Measurements from ENCODE around the gene TBC1D24. TPM values are rescaled to one million over a fixed set of nuclear protein-coding genes. Genes with fewer than 3 reads are reported as not detected.
A peak's percentile ranks its signal among the peaks of the same experiment; 100 is the strongest.

The TBC1D24 gene
- total RNA-seq, 1 donor from 2014 or later, result 7.8 TPM

- H3K27me3 ChIP-seq (ENCODE audit: control insufficient read depth in 3 of 3, insufficient read depth in 3 of 3, low read length in 3 of 3), result no peaks in the 10 kb centered on the region
- H3K9ac ChIP-seq (ENCODE audit: low read depth in 1 of 3, low read length in 3 of 3), result peak overlapping the region; percentile 45 to 62 (median 51)
- H3K9me3 ChIP-seq (ENCODE audit: control insufficient read depth in 3 of 3, low read length in 3 of 3), result no peaks in the 10 kb centered on the region
- H3K27ac ChIP-seq (ENCODE audit: low read depth, low read length), result no peak overlapping the region
- peaks cover 40 to 53% (median 52%) of the 10 kb centered on the region in 3 donors for H3K4me1 ChIP-seq (ENCODE audit: control insufficient read depth in 3 of 3, insufficient read depth in 3 of 3, low read length in 3 of 3)
- H3K4me3 ChIP-seq (ENCODE audit: low read length in 3 of 3), result peak overlapping the region in 1 of 3 donors; percentile 3
- H3K36me3 ChIP-seq (ENCODE audit: control insufficient read depth in 3 of 3, insufficient read depth in 3 of 3, low read length in 3 of 3), result no peaks in the 10 kb centered on the region
Observed at GRCh38 chr16:2486645-2487516, 12.0 kb downstream of the TBC1D24 start.

DNA sequence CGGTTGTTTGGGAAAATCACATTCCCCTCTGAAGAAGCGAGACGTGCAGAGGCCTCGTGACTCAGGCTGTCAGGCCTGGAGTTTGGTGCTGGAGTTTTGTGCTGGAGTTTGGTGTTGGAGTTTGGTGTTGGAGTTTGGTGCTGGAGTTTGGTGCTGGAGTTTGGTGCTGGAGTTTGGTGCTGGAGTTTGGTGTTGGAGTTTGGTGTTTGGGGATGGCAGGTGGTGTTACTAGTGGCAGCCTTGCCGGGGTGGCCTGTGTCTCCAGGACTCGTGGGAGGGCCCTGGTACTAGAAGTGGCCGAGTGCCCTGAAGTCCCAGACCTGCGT is 12.6 kb downstream of the TBC1D24 start:
- H3K9ac ChIP-seq (ENCODE audit: low read depth in 1 of 3, low read length in 3 of 3), result peak overlapping the region in 2 of 3 donors; percentile 45 to 62
- peaks cover 34 to 47% (median 46%) of the 10 kb centered on the region in 3 donors for H3K4me1 ChIP-seq (ENCODE audit: control insufficient read depth in 3 of 3, insufficient read depth in 3 of 3, low read length in 3 of 3)
- H3K4me3 ChIP-seq (ENCODE audit: low read length in 3 of 3), result no peak overlapping the region
- no peak overlapping the region for H3K27ac ChIP-seq (ENCODE audit: low read depth, low read length)
- no peaks in the 10 kb centered on the region for H3K36me3 ChIP-seq (ENCODE audit: control insufficient read depth in 3 of 3, insufficient read depth in 3 of 3, low read length in 3 of 3)
- no peaks in the 10 kb centered on the region for H3K9me3 ChIP-seq (ENCODE audit: control insufficient read depth in 3 of 3, low read length in 3 of 3)
- H3K27me3 ChIP-seq (ENCODE audit: control insufficient read depth in 3 of 3, insufficient read depth in 3 of 3, low read length in 3 of 3), result no peaks in the 10 kb centered on the region

DNA sequence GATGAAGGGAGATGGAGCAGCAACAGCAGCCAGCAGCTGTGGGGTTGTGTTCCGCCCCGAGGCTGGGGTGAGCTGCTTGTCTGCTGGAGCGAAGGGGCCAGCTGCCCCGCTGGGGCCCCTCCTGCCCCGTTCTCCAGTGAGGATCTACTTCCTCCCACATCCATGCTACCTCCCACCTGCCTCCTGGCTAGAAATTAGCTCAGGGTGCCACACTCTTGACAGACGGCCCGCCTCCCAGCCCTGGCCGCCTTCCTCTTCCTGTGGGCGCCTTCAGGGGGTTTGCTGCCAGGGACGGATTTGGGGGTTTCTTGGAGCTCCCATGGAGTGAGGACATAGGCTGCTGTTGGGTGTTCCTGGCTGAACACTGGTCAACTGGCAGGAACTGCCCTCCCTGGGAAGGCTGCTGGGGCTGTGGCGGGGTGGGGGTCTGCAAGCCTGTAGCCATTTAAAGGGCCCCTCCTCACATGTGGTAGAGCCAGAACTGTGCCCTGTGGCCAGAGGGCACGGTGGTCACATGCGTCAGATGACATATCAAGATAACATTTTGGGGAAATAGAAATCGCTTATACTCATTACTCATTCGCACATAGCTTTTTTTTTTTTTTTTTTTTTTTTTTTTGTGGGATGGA is 13.1 kb downstream of the TBC1D24 start:
- no peaks in the 10 kb centered on the region for H3K36me3 ChIP-seq (ENCODE audit: control insufficient read depth in 3 of 3, insufficient read depth in 3 of 3, low read length in 3 of 3)
- no peaks in the 10 kb centered on the region for H3K27me3 ChIP-seq (ENCODE audit: control insufficient read depth in 3 of 3, insufficient read depth in 3 of 3, low read length in 3 of 3)
- peaks cover 29 to 42% (median 41%) of the 10 kb centered on the region in 3 donors for H3K4me1 ChIP-seq (ENCODE audit: control insufficient read depth in 3 of 3, insufficient read depth in 3 of 3, low read length in 3 of 3)
- H3K27ac ChIP-seq (ENCODE audit: low read depth, low read length), result no peak overlapping the region
- H3K9me3 ChIP-seq (ENCODE audit: control insufficient read depth in 3 of 3, low read length in 3 of 3), result no peaks in the 10 kb centered on the region
- no peak overlapping the region for H3K4me3 ChIP-seq (ENCODE audit: low read length in 3 of 3)
- peak overlapping the region in 1 of 3 donors; percentile 62 for H3K9ac ChIP-seq (ENCODE audit: low read depth in 1 of 3, low read length in 3 of 3)

DNA sequence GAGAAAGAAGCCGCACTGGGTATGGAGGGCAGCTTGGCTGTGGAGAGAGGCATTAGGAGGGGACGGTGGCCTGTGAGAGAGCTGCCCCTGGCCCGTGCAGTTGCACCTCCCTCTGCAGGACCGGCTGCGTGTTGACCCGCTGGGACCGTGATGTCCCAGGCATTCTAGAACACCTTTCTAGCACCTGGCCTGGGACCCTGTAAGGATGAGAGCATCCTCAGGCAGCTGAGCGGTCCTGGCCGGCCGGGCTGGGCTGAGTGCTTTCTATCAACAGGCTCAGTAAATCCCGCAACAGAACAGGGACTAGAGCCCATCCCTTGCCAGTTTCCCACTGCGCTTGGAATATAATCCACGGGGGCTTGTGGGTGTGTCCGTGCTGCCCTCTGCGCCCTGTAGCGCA is 14.7 kb downstream of the TBC1D24 start:
- no peaks in the 10 kb centered on the region for H3K9me3 ChIP-seq (ENCODE audit: control insufficient read depth in 3 of 3, low read length in 3 of 3)
- H3K36me3 ChIP-seq (ENCODE audit: control insufficient read depth in 3 of 3, insufficient read depth in 3 of 3, low read length in 3 of 3), result no peaks in the 10 kb centered on the region
- H3K4me3 ChIP-seq (ENCODE audit: low read length in 3 of 3), result no peak overlapping the region
- peaks cover 13 to 26% (median 25%) of the 10 kb centered on the region in 3 donors for H3K4me1 ChIP-seq (ENCODE audit: control insufficient read depth in 3 of 3, insufficient read depth in 3 of 3, low read length in 3 of 3)
- H3K9ac ChIP-seq (ENCODE audit: low read depth in 1 of 3, low read length in 3 of 3), result no peak overlapping the region
- H3K27ac ChIP-seq (ENCODE audit: low read depth, low read length), result no peak overlapping the region
- H3K27me3 ChIP-seq (ENCODE audit: control insufficient read depth in 3 of 3, insufficient read depth in 3 of 3, low read length in 3 of 3), result no peaks in the 10 kb centered on the region

- Histone ChIP-seq H3K4me3 (ENCODE audit: low read length in 3 of 3) (no peak overlapping the region), H3K27me3 (ENCODE audit: control insufficient read depth in 3 of 3, insufficient read depth in 3 of 3, low read length in 3 of 3) (no peaks in the 10 kb centered on the region), H3K4me1 (ENCODE audit: control insufficient read depth in 3 of 3, insufficient read depth in 3 of 3, low read length in 3 of 3) (peaks cover 9 to 18% (median 18%) of the 10 kb centered on the region in 3 donors), H3K9ac (ENCODE audit: low read depth in 1 of 3, low read length in 3 of 3) (no peak overlapping the region), H3K9me3 (ENCODE audit: control insufficient read depth in 3 of 3, low read length in 3 of 3) (no peaks in the 10 kb centered on the region), H3K27ac (ENCODE audit: low read depth, low read length) (no peak overlapping the region), H3K36me3 (ENCODE audit: control insufficient read depth in 3 of 3, insufficient read depth in 3 of 3, low read length in 3 of 3) (no peaks in the 10 kb centered on the region)
Observed at GRCh38 chr16:2490190-2491105, 15.5 kb downstream of the TBC1D24 start.

- Histone ChIP-seq H3K4me1 (ENCODE audit: control insufficient read depth in 3 of 3, insufficient read depth in 3 of 3, low read length in 3 of 3) (peaks cover 10 to 16% (median 12%) of the 10 kb centered on the region in 3 donors), H3K9ac (ENCODE audit: low read depth in 1 of 3, low read length in 3 of 3) (no peak overlapping the region), H3K9me3 (ENCODE audit: control insufficient read depth in 3 of 3, low read length in 3 of 3) (no peaks in the 10 kb centered on the region), H3K36me3 (ENCODE audit: control insufficient read depth in 3 of 3, insufficient read depth in 3 of 3, low read length in 3 of 3) (peaks cover 5 to 10% (median 9%) of the 10 kb centered on the region in 3 donors), H3K27ac (ENCODE audit: low read depth, low read length) (no peak overlapping the region), H3K27me3 (ENCODE audit: control insufficient read depth in 3 of 3, insufficient read depth in 3 of 3, low read length in 3 of 3) (no peaks in the 10 kb centered on the region), H3K4me3 (ENCODE audit: low read length in 3 of 3) (no peak overlapping the region)
Observed at GRCh38 chr16:2492292-2492691, 17.4 kb downstream of the TBC1D24 start.

DNA sequence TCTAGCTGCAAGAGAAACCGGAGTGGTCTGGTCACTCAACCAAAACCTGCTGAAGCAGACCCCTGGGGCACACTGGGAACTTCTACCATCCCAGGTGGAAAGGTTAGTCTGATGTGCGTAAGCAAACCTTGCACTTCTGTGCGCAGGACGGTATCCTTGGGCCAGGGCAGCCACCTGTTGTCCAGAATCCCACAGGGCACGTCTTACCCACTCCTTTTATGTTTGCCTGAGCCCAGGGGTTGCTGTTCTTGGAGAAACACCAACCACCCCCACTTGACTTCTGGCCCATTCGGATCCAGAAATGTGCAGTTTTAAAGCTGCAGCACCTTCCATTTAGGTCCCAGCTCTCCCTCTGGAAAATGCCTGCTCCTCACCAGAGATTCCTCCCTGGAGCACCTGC is 18.7 kb downstream of the TBC1D24 start:
- peaks cover 19 to 22% (median 20%) of the 10 kb centered on the region in 3 donors for H3K4me1 ChIP-seq (ENCODE audit: control insufficient read depth in 3 of 3, insufficient read depth in 3 of 3, low read length in 3 of 3)
- H3K4me3 ChIP-seq (ENCODE audit: low read length in 3 of 3), result no peak overlapping the region
- H3K27me3 ChIP-seq (ENCODE audit: control insufficient read depth in 3 of 3, insufficient read depth in 3 of 3, low read length in 3 of 3), result no peaks in the 10 kb centered on the region
- H3K9me3 ChIP-seq (ENCODE audit: control insufficient read depth in 3 of 3, low read length in 3 of 3), result no peaks in the 10 kb centered on the region
- peaks cover 5 to 10% (median 9%) of the 10 kb centered on the region in 3 donors for H3K36me3 ChIP-seq (ENCODE audit: control insufficient read depth in 3 of 3, insufficient read depth in 3 of 3, low read length in 3 of 3)
- no peak overlapping the region for H3K27ac ChIP-seq (ENCODE audit: low read depth, low read length)
- no peak overlapping the region for H3K9ac ChIP-seq (ENCODE audit: low read depth in 1 of 3, low read length in 3 of 3)

DNA sequence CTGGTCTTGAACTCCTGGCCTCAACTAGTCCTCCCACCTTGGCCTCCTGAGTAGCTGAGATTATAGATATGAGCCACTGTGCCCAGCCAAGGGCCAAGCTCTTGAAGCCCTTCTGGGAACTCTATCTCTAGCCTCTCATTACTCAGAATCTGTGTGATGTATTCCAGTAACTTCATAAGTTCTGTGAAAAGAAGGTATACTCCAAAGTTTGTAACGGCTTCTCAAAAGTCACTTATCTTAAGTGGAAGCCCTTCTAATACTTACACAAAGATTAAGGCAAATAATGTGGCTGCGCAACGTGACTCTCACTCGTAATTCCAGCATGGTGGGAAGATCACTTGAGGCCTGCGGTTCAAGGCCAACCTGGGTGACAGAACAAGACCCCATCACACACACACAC is 19.7 kb downstream of the TBC1D24 start:
- no peak overlapping the region for H3K27ac ChIP-seq (ENCODE audit: low read depth, low read length)
- H3K27me3 ChIP-seq (ENCODE audit: control insufficient read depth in 3 of 3, insufficient read depth in 3 of 3, low read length in 3 of 3), result no peaks in the 10 kb centered on the region
- no peak overlapping the region for H3K9ac ChIP-seq (ENCODE audit: low read depth in 1 of 3, low read length in 3 of 3)
- H3K9me3 ChIP-seq (ENCODE audit: control insufficient read depth in 3 of 3, low read length in 3 of 3), result no peaks in the 10 kb centered on the region
- H3K36me3 ChIP-seq (ENCODE audit: control insufficient read depth in 3 of 3, insufficient read depth in 3 of 3, low read length in 3 of 3), result peaks cover 5 to 10% (median 9%) of the 10 kb centered on the region in 3 donors
- peaks cover 26 to 31% (median 29%) of the 10 kb centered on the region in 3 donors for H3K4me1 ChIP-seq (ENCODE audit: control insufficient read depth in 3 of 3, insufficient read depth in 3 of 3, low read length in 3 of 3)
- H3K4me3 ChIP-seq (ENCODE audit: low read length in 3 of 3), result no peak overlapping the region

GRCh38 chr16:2495041-2495440 is 20.1 kb downstream of the TBC1D24 start:
- no peaks in the 10 kb centered on the region for H3K9me3 ChIP-seq (ENCODE audit: control insufficient read depth in 3 of 3, low read length in 3 of 3)
- H3K36me3 ChIP-seq (ENCODE audit: control insufficient read depth in 3 of 3, insufficient read depth in 3 of 3, low read length in 3 of 3), result peaks cover 7 to 10% (median 9%) of the 10 kb centered on the region in 3 donors
- no peak overlapping the region for H3K9ac ChIP-seq (ENCODE audit: low read depth in 1 of 3, low read length in 3 of 3)

More at GRCh38 chr16:2495041-2495440, 20.1 kb downstream of the TBC1D24 start:
- Histone ChIP-seq H3K27ac (ENCODE audit: low read depth, low read length) (no peak overlapping the region), H3K4me3 (ENCODE audit: low read length in 3 of 3) (no peak overlapping the region), H3K4me1 (ENCODE audit: control insufficient read depth in 3 of 3, insufficient read depth in 3 of 3, low read length in 3 of 3) (peaks cover 26 to 35% (median 31%) of the 10 kb centered on the region in 3 donors), H3K27me3 (ENCODE audit: control insufficient read depth in 3 of 3, insufficient read depth in 3 of 3, low read length in 3 of 3) (no peaks in the 10 kb centered on the region)

All from skeletal muscle tissue (tissue), 4 donors.